Measurements from ENCODE around the gene IL11RA. TPM values are rescaled to one million over a fixed set of nuclear protein-coding genes. Genes with fewer than 3 reads are reported as not detected.

Gene IL11RA
- total and polyA plus RNA-seq, 10 of the 15 experiments (the other 5 are each of a cell fraction or from before 2014, with no cell fraction given) = 0.32 to 5.8 (median 2.2) TPM

GRCh38 chr9:34671307-34671706, 19.3 kb downstream of the IL11RA start (continued):
- TF ChIP-seq ATF2 (IDR thresholded peaks at IDR 0.05; ENCODE audit: low read length) = no peak
- no peak for TF ChIP-seq E2F8 (IDR thresholded peaks at IDR 0.05; ENCODE audit: low read depth, partially characterized antibody)

- DNase-seq (ENCODE audit: low read depth, low spot score) = no peak
- no peak for FAIRE-seq
- no peak for TF ChIP-seq TCF7 (IDR thresholded peaks at IDR 0.05; ENCODE audit: borderline replicate concordance)
- no peak for TF ChIP-seq PBX3 (IDR thresholded peaks at IDR 0.05; ENCODE audit: insufficient replicate concordance, low read depth, low read length)
- no peak for TF ChIP-seq ATF2 (IDR thresholded peaks at IDR 0.05; ENCODE audit: low read length)
- ChIA-PET RAD21 (ENCODE audit: unreplicated experiment) (interaction anchor here (0.6 kb wide), 1 partner anchor 1279 kb away, joined by 3 read pairs; no protein-coding TSS in a partner anchor), POLR2A (no interaction called here), SMC1A (ENCODE audit: uncharacterized antibody, unreplicated experiment) (no interaction called here), CTCF (interaction anchor here (1.1 to 3.3 kb wide), 5 partner anchors 8 to 29 kb away, joined by 3 to 23 read pairs (median 4); a partner anchor contains a TSS)
- Histone ChIP-seq H3K4me1 (ENCODE audit: control insufficient read depth, insufficient read depth, low read length) (no peaks in the 10 kb centered on the region), H3K9ac (ENCODE audit: control insufficient read depth, insufficient read depth, low read length) (no peak overlapping the region), H3K36me3 (ENCODE audit: control insufficient read depth in 2 of 2, insufficient read depth in 2 of 2, low read length in 1 of 2) (no peaks in the 10 kb centered on the region), H4K20me1 (ENCODE audit: control insufficient read depth, insufficient read depth) (no peaks in the 10 kb centered on the region), H3K27me3 (replicated peaks in 1 of 2; ENCODE audit: control insufficient read depth in 2 of 2, insufficient read depth in 2 of 2, low read length in 1 of 2) (no peaks in the 10 kb centered on the region), H2AFZ (ENCODE audit: control insufficient read depth, low read depth, low read length) (no peak overlapping the region), H3K79me2 (ENCODE audit: control insufficient read depth, insufficient read depth, low read length) (no peaks in the 10 kb centered on the region), H3K4me2 (ENCODE audit: control insufficient read depth, insufficient read depth) (no peak overlapping the region), H3K4me3 (no peak overlapping the region), H3K27ac (ENCODE audit: control insufficient read depth, insufficient read depth) (no peak overlapping the region), H3K9me3 (replicated peaks; ENCODE audit: control insufficient read depth, insufficient read depth, low read length) (no peaks in the 10 kb centered on the region; the same call in 2 of the 3 replicates)
- 52% methylated on average over 3 of the region's 3 CpGs for WGBS (ENCODE audit: insufficient coverage, insufficient replicate concordance, low lambda C conversion rate, missing lambda C conversion rate)
- ATAC-seq = no peak
- in situ Hi-C loops (cut with MboI) = no loop called here
- no TSS peak for BruUV-seq (replicated peaks)
- intact Hi-C loops (cut with micrococcal nuclease; ENCODE audit: unreplicated experiment) = no loop called here
Observed at GRCh38 chr9:34674440-34674839, 22.5 kb downstream of the IL11RA start.
